MM.1S (cell line): ENCODE measurements around the gene IGF1R.

Source experiments
- DNase-seq: peaks from one replicate; pipeline ENCODE4 v3.0.0-alpha.2; 2015
- H2AFZ ChIP-seq: fragments of 300-600 bp; sonication (generic); 2 replicates; pipeline ENCODE4 v1.6.0; 2016; ENCODE audit warnings: antibody characterized with exemption, low read length
- H3F3A ChIP-seq: fragments of 300-600 bp; sonication (generic); 2 replicates; pipeline ENCODE4 v1.6.1; 2016; ENCODE audit warnings: mild to moderate bottlenecking, antibody characterized with exemption, low read length, moderate library complexity, mixed read lengths; ENCODE audit not compliant: insufficient read depth
- H3K27ac ChIP-seq: fragments of 300-600 bp; sonication (generic); 2 replicates; pipeline ENCODE4 v1.5.1; 2016; ENCODE audit warnings: mild to moderate bottlenecking, low read length
- H3K27me3 ChIP-seq: fragments of 300-600 bp; sonication (generic); replicated peaks from 2 replicates; pipeline ENCODE4 v1.6.0; 2016; ENCODE audit warnings: low read length; ENCODE audit not compliant: insufficient read depth
- H3K36me3 ChIP-seq: fragments of 300-600 bp; sonication (generic); replicated peaks from 2 replicates; pipeline ENCODE4 v1.6.1; 2016; ENCODE audit warnings: mild to moderate bottlenecking, low read length, mixed read lengths; ENCODE audit not compliant: insufficient read depth
- H3K4me1 ChIP-seq: fragments of 300-600 bp; sonication (generic); 2 replicates; pipeline ENCODE4 v1.6.1; 2016; ENCODE audit warnings: low read length, mixed read lengths
- H3K4me2 ChIP-seq: fragments of 300-600 bp; sonication (generic); 2 replicates; pipeline ENCODE4 v1.6.0; 2016; ENCODE audit warnings: low read depth, low read length
- H3K4me3 ChIP-seq: fragments of 300-600 bp; sonication (generic); 2 replicates; pipeline ENCODE4 v1.5.1; 2016; ENCODE audit warnings: low read length, mixed read lengths
- H3K79me2 ChIP-seq: fragments of 300-600 bp; sonication (generic); 2 replicates; pipeline ENCODE4 v1.6.1; 2016; ENCODE audit warnings: mixed run types, low read length, mixed read lengths
- H3K9ac ChIP-seq: fragments of 300-600 bp; sonication (generic); 2 replicates; pipeline ENCODE4 v1.6.1; 2016; ENCODE audit warnings: low read length, mixed read lengths
- H3K9me2 ChIP-seq: fragments of 300-600 bp; sonication (generic); replicated peaks from 2 replicates; pipeline ENCODE4 v1.6.1; 2016; ENCODE audit warnings: mild to moderate bottlenecking, low read length, mixed read lengths; ENCODE audit not compliant: insufficient read depth
- H3K9me3 ChIP-seq: fragments of 300-600 bp; sonication (generic); replicated peaks from 2 replicates; pipeline ENCODE4 v1.6.1; 2016; ENCODE audit warnings: mild to moderate bottlenecking, low read length, mixed read lengths; ENCODE audit not compliant: insufficient read depth
- H4K20me1 ChIP-seq: fragments of 300-600 bp; sonication (generic); 2 replicates; pipeline ENCODE4 v1.6.1; 2016; ENCODE audit warnings: mild to moderate bottlenecking, low read length, moderate library complexity, mixed read lengths; ENCODE audit not compliant: insufficient read depth
- CTCF ChIP-seq: fragments of 300-600 bp; sonication (generic); IDR thresholded peaks from 2 replicates; pipeline ENCODE4 v1.5.1; 2016; ENCODE audit warnings: antibody characterized with exemption, low read length, mixed read lengths
- EZH2 ChIP-seq: fragments of 300-600 bp; sonication (generic); optimal IDR thresholded peaks from 2 replicates; pipeline ENCODE3; 2017; ENCODE audit warnings: low read depth, mild to moderate bottlenecking, antibody characterized with exemption, low read length, mixed read lengths
- EZH2phosphoT487 ChIP-seq: fragments of 300-600 bp; sonication (generic); IDR thresholded peaks from 2 replicates; pipeline ENCODE4 v1.6.1; 2018; ENCODE audit warnings: antibody characterized with exemption, low read length

The IGF1R gene

GRCh38 chr15:98690272-98690950, 42.1 kb downstream of the IGF1R start:
- no peak overlapping the region for H2AFZ ChIP-seq
- H3K36me3 ChIP-seq = no peaks in the 10 kb centered on the region
- no peaks in the 10 kb centered on the region for H3F3A ChIP-seq
- peaks cover 78% of the 10 kb centered on the region for H3K79me2 ChIP-seq
- H4K20me1 ChIP-seq = peaks cover 3% of the 10 kb centered on the region; the same call in 1 of the 2 replicates
- H3K27ac ChIP-seq = no peak overlapping the region
- H3K27me3 ChIP-seq = no peaks in the 10 kb centered on the region
- H3K4me3 ChIP-seq = no peak overlapping the region
- no peak for DNase-seq
- no peak overlapping the region for H3K4me2 ChIP-seq
- H3K4me1 ChIP-seq = no peaks in the 10 kb centered on the region
- no peaks in the 10 kb centered on the region for H3K9me2 ChIP-seq
- TF ChIP-seq CTCF (no peak), EZH2phosphoT487 (no peak), EZH2 (no peak)
- no peaks in the 10 kb centered on the region for H3K9me3 ChIP-seq
- no peak overlapping the region for H3K9ac ChIP-seq

GRCh38 chr15:98692213-98692612, 43.9 kb downstream of the IGF1R start:
- H4K20me1 ChIP-seq = peaks cover 3% of the 10 kb centered on the region

GRCh38 chr15:98694161-98694560, 45.8 kb downstream of the IGF1R start:
- Histone ChIP-seq H4K20me1 (peaks cover 3% of the 10 kb centered on the region; the same call in 1 of the 2 replicates), H3K79me2 (peaks cover 76% of the 10 kb centered on the region), H3K4me3 (no peak overlapping the region), H3K9me2 (no peaks in the 10 kb centered on the region), H3K27me3 (no peaks in the 10 kb centered on the region), H3K9me3 (no peaks in the 10 kb centered on the region), H3K27ac (no peak overlapping the region), H3K4me2 (no peak overlapping the region), H3K36me3 (no peaks in the 10 kb centered on the region), H3F3A (no peaks in the 10 kb centered on the region), H2AFZ (no peak overlapping the region), H3K4me1 (no peaks in the 10 kb centered on the region), H3K9ac (no peak overlapping the region)
- TF ChIP-seq EZH2phosphoT487 (no peak), EZH2 (no peak), CTCF (no peak)
- no peak for DNase-seq

More at GRCh38 chr15:98692213-98692612, 43.9 kb downstream of the IGF1R start:
- no peak for DNase-seq
- no peak overlapping the region for H3K4me3 ChIP-seq
- no peak for TF ChIP-seq CTCF
- TF ChIP-seq EZH2 = no peak
- TF ChIP-seq EZH2phosphoT487 = no peak
- H2AFZ ChIP-seq = no peak overlapping the region
- H3K27ac ChIP-seq = no peak overlapping the region
- no peaks in the 10 kb centered on the region for H3K36me3 ChIP-seq
- H3K9ac ChIP-seq = no peak overlapping the region
- H3K79me2 ChIP-seq = peaks cover 80% of the 10 kb centered on the region
- H3K9me2 ChIP-seq = no peaks in the 10 kb centered on the region
- H3K4me2 ChIP-seq = no peak overlapping the region
- H3K9me3 ChIP-seq = no peaks in the 10 kb centered on the region
- no peaks in the 10 kb centered on the region for H3K4me1 ChIP-seq
- H3K27me3 ChIP-seq = no peaks in the 10 kb centered on the region
- no peaks in the 10 kb centered on the region for H3F3A ChIP-seq
